ENCODE measurements around the gene TNFRSF25. TPM values are rescaled to one million over a fixed set of nuclear protein-coding genes. Genes with fewer than 3 reads are reported as not detected.

The TNFRSF25 gene
- total and polyA plus RNA-seq, 8 donors, result 5.6 to 34.8 (median 23.3) TPM

DNA sequence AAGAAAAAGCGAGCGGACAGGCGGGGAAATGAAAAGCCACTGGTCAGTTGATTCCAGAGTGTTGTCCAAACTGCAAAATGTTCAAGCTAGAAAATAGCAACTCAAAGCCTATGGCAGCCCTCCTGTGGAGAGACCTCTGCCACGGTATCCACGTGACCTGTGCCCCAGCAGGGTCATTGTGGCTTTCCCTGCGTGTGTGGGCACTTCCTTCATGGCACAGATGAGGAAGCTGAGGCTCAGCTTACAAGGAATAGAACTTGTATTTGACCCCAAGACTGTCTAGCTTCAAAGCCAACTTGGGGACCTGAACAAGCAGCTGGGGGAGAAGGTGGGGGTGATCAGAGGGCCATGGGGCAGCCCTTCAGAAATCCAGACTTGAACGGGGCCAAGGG, 41.1 kb upstream of the TNFRSF25 start:
- peaks cover 0 to 6% of the 10 kb centered on the region in 2 donors for H3K4me1 ChIP-seq
- H3K27me3 ChIP-seq, result peaks cover 0 to 27% of the 10 kb centered on the region in 2 donors
- no peak overlapping the region for H3K27ac ChIP-seq
- H3K4me3 ChIP-seq, result no peak overlapping the region
- H3K36me3 ChIP-seq, result no peaks in the 10 kb centered on the region
- no peak for DNase-seq
- no peak for ATAC-seq
- TF ChIP-seq, protein P1, sequence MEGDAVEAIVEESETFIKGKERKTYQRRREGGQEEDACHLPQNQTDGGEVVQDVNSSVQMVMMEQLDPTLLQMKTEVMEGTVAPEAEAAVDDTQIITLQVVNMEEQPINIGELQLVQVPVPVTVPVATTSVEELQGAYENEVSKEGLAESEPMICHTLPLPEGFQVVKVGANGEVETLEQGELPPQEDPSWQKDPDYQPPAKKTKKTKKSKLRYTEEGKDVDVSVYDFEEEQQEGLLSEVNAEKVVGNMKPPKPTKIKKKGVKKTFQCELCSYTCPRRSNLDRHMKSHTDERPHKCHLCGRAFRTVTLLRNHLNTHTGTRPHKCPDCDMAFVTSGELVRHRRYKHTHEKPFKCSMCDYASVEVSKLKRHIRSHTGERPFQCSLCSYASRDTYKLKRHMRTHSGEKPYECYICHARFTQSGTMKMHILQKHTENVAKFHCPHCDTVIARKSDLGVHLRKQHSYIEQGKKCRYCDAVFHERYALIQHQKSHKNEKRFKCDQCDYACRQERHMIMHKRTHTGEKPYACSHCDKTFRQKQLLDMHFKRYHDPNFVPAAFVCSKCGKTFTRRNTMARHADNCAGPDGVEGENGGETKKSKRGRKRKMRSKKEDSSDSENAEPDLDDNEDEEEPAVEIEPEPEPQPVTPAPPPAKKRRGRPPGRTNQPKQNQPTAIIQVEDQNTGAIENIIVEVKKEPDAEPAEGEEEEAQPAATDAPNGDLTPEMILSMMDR (IDR thresholded peaks at IDR 0.05), result no peak
- H3K9me3 ChIP-seq, result no peaks in the 10 kb centered on the region
- intact Hi-C loops (cut with DNase I), result no loop called here

DNA sequence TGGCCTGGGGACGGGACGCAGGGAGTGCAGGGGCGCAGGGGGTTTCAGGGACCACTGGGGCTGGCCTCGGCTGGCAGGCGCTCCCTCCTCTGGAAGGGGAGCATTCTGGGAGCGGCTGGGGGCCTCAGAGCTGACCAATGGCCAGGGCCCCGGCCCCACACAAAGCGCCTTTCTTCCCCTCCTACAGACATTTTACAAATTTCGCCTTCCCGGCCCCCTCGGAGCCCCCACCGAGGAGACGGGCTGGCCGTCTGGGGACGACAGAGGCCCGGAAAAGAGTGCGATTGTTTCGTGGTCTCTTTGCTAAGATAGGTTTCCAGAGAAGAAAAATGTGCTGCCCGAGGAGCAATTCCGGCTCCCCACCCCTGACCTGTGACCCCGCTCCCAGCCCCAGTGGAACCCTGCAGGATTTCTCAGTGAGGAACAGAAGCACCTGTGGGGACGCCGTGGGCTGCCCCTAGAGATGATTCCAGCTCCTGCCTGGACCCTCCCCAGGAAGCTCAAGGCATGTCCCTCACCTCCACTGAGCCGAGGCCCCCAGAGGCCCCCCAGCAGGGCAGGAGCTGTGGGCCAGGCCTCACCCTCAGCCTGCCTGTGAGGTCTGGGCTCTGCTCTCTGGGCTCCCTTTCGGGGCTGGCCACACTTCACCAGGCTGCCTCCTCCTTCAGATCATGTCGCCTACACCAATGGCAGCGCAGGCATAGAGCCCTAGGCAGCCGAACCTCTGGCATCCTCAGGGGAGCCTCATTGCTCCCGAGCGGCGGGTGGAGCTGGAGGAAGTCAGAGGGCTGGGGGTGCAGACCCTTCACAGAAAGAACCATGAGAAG, 40.5 kb upstream of the TNFRSF25 start:
- Histone ChIP-seq H3K9me3 (no peaks in the 10 kb centered on the region), H3K27me3 (peaks cover 0 to 27% of the 10 kb centered on the region in 2 donors), H3K4me1 (peaks cover 0 to 6% of the 10 kb centered on the region in 2 donors), H3K4me3 (no peak overlapping the region), H3K36me3 (no peaks in the 10 kb centered on the region), H3K27ac (no peak overlapping the region)
- ATAC-seq (no peak), DNase-seq (no peak)
- TF ChIP-seq, protein P1 (IDR thresholded peaks at IDR 0.05), result no peak
- intact Hi-C loops (cut with DNase I), result no loop called here

DNA sequence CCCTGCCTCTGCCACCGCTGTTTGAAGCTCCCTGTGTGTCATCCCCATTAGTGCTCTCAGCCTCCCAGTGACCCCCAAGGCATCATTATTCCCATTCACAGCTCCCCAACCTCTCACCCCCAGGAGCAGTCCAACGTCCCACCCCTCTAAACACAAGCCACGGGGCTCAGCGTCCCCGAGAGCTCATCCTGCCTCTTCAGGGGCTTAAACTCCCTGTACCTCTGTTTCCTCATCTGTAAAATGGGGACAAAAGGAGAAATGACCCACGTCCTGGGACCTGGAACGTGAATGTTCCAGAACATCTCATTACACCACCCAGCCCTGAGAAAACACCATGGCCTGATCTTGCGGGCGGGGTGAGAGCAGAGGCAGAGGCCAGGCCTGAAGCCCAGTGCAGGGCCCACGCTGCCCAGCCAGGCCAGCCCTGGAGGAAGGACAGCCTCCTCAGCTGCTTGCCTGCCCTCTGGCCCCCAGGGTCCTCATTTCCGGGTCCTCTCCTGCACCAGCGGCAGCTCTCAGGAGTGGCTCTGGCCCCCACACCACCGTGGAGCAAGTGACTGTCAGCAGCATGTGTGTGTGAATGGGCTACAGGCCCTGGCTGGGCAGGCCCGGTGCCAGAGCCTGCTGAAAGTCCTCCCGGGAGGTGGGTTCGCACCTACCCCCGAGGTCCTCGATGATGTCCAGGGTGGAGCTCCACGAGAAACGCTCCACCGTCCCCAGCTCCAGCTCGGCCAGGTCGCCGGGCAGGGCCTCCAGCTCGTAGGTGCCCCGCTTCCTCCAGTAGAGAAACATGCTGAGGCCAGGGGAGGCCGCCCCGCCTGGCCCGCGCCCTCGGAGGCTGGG, 39.6 kb upstream of the TNFRSF25 start:
- ATAC-seq (no peak), DNase-seq (no peak)
- intact Hi-C loops (cut with DNase I), result no loop called here
- Histone ChIP-seq H3K36me3 (no peaks in the 10 kb centered on the region), H3K4me1 (peaks cover 0 to 6% of the 10 kb centered on the region in 2 donors), H3K27ac (no peak overlapping the region), H3K27me3 (peaks cover 0 to 27% of the 10 kb centered on the region in 2 donors), H3K9me3 (no peaks in the 10 kb centered on the region), H3K4me3 (no peak overlapping the region)
- TF ChIP-seq, protein P1 (IDR thresholded peaks at IDR 0.05), result no peak

DNA sequence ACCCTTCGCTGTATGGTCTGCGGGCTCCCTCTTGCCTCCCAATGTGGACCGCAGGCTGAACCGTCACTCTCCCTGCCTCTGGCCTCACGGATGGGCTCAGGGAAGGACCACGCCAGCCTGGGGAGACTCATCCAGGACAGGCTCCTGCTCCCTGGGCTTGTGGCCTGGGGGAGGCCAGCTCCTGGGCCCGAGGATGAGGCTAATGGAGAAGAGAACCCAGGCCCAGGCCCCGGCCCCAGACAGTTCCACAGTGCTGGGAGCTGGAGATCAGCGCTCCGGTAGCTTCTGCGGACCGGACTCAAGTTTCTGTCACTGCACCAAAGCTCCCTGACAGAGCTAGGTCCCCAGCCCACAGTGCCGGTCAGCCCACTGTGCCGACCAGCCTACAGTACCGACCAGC, 38.9 kb upstream of the TNFRSF25 start:
- DNase-seq, result no peak
- H3K4me1 ChIP-seq, result peaks cover 0 to 6% of the 10 kb centered on the region in 2 donors
- TF ChIP-seq, protein P1 (IDR thresholded peaks at IDR 0.05), result no peak
- no peak overlapping the region for H3K4me3 ChIP-seq
- H3K36me3 ChIP-seq, result no peaks in the 10 kb centered on the region
- ATAC-seq, result no peak
- intact Hi-C loops (cut with DNase I), result no loop called here
- no peaks in the 10 kb centered on the region for H3K9me3 ChIP-seq
- H3K27me3 ChIP-seq, result peaks cover 0 to 27% of the 10 kb centered on the region in 2 donors
- H3K27ac ChIP-seq, result no peak overlapping the region

All from left lung (tissue), 10 donors.